Renal cortex interstitium (tissue), 11 donors: ENCODE data around the gene FOXA2. TPM values are rescaled to one million over a fixed set of nuclear protein-coding genes. Genes with fewer than 3 reads are reported as not detected.

Source experiments
- DNase-seq, 11 donors: peaks; one replicate each; pipeline ENCODE4 v3.0.0-alpha.2; 2013; ENCODE audit warnings: low read depth in 9 of 11, low spot score in 4 of 11; ENCODE audit errors: extremely low read depth in 1 of 11
- polyA plus RNA-seq, 3 donors: library from polyadenylated mRNA; unstranded; fragments of 120-200 nt; gene quantifications; one replicate each; pipeline ENCODE4 v1.2.1, GENCODE V29; 2013; ENCODE audit not compliant: insufficient read length in 3 of 3

Gene FOXA2
- polyA plus RNA-seq, 3 donors = 0.06 to 0.08 (median 0.07) TPM

- no peak for DNase-seq
These were observed 9.8 kb downstream of the FOXA2 start for GRCh38 chr20:22574545-22575086.

- no peak for DNase-seq
These were observed 11.9 kb downstream of the FOXA2 start for GRCh38 chr20:22572491-22572890.

- DNase-seq = no peak
These were observed 12.3 kb downstream of the FOXA2 start for GRCh38 chr20:22572023-22572422.

- DNase-seq = no peak
These were observed 15.0 kb downstream of the FOXA2 start for GRCh38 chr20:22569353-22569752.

GRCh38 chr20:22568872-22569344 is 15.5 kb downstream of the FOXA2 start:
- DNase-seq = no peak

DNA sequence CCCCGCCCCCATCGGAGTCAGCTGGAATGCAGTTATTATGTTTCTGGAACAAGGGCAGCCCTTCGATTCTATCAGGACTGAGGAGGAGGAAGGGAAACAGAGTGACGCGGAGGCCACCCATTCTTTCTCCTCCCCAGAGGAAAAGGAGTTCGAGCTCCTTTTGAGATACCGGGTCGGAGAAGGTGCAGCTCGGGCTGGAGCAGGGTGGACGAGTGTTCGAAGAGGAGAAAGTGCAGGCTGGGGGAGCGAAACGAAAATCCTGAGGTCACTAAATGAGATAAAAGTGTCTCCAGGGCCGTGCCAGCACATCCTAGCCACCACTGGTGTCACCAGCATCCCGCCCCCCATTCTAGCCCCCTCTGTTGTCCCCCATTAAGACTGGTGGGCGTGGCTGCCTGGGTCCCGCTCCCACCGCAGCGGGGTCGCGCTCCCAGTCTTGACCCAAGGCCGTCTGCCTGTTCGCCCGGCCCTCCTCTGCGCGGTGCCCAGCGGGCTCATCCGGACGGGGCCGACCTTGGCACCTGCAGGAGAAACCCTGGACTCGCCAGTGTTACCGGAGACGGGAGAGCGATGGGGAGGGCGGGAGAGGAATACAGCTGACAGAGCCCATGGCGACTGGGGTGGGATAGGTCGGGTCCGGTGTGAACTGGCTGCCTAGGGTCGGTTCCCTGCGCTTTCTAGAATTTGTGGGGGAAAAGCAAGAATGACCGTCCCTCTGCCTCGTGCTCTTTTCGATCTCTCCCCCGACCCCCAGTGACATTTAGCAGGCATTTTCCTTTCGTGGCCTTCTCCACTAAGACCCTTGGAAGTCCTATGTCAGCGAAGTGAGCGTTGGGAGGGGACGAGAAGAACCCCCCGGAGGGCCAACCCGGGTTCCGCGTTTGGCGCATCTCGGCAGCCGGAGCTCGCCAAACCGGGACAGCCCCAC is 16.2 kb downstream of the FOXA2 start:
- no peak for DNase-seq

DNA sequence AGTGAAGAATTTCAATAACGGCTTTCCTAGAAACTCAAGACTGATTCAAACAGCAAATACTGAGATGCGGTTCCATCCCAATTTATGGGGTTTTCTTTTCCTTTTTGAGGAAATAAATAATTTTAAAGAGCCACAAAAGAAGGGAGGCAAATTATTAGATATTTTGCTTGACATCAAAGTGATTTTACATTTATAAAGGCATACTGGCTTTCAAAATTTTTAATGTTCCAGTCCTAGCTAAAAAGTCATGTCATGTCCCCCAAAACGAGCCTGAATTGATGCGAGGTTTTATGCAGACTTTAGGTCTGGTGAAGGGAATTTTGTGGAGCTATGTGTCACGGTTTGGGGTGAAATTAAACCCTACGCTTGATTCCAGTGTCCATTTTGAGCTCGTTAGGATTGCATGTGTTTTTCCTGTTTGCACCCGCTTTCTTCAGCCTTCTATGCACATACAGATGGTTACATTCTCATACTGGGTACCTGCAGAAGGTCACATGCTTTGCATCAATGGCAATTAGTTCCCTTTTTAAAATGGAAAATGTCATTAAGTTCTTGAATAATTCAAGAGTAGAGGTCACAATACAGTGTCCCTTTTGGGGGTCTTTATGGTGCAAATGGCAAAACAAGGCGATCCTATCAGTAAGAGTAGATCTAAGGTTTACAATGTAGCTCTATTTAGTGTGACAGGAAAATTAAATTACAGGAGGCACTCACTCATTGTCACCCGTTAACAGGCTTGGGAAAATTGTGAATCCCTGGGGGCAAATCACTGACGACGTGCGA is 17.3 kb downstream of the FOXA2 start:
- no peak for DNase-seq

- DNase-seq = no peak
These were observed 21.1 kb downstream of the FOXA2 start for GRCh38 chr20:22563062-22563965.

GRCh38 chr20:22562620-22563019 is 21.8 kb downstream of the FOXA2 start:
- no peak for DNase-seq

GRCh38 chr20:22561965-22562577 is 22.3 kb downstream of the FOXA2 start:
- no peak for DNase-seq

- no peak for DNase-seq
These were observed 23.6 kb downstream of the FOXA2 start for GRCh38 chr20:22560817-22561216.

DNA sequence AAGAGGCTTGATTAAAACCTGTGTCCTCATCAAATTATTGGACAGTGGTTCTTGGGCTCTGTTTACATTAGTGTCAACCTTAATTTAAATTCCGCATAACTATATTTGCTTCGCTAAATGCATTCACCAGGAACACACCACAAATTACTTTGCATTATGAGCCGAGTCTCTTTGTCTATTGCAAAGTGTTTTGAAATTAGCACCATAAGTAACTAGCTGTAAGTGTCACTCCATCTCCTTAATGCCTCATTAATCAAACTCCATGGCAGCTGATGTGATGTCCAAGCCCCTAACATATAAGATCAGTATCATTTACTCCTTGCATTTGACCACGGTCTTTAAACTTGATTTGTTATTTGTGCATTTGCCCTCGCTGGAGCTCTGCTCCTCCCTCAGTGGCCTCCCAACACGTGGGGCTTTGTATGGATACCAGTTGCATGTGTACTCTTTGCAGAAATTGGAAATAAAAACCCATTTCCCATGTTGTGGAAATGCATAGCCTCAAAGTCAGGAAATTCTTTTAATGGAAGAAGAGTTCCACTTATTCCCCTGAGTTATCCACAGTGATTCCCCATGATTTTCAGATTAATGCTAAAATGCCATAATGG is 24.6 kb downstream of the FOXA2 start:
- no peak for DNase-seq

- no peak for DNase-seq
These were observed 26.7 kb downstream of the FOXA2 start for GRCh38 chr20:22557403-22558276.

DNA sequence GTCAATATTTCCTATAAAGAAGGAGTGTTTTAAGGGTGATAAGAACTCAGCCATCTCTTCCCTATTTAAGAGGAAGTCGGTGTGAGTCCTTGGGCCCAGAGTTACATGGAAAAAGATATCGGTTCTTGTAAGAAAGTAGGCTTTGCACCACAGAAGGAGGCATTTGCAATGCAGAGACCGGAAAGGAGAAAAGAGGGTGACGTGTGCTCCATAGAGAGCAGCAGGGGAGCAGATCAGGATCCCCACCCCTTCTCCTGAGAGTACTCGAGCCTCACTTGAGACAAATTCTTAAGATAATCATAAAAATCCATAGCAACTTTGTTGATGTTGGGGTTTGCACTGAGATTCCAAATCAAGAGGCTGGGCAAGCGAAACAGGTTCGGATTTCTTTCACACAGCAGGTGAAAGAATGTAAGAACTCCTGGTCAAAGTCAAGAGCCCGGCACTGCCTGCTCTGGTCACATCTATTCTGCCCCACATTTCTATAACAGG is 27.8 kb downstream of the FOXA2 start:
- no peak for DNase-seq

DNA sequence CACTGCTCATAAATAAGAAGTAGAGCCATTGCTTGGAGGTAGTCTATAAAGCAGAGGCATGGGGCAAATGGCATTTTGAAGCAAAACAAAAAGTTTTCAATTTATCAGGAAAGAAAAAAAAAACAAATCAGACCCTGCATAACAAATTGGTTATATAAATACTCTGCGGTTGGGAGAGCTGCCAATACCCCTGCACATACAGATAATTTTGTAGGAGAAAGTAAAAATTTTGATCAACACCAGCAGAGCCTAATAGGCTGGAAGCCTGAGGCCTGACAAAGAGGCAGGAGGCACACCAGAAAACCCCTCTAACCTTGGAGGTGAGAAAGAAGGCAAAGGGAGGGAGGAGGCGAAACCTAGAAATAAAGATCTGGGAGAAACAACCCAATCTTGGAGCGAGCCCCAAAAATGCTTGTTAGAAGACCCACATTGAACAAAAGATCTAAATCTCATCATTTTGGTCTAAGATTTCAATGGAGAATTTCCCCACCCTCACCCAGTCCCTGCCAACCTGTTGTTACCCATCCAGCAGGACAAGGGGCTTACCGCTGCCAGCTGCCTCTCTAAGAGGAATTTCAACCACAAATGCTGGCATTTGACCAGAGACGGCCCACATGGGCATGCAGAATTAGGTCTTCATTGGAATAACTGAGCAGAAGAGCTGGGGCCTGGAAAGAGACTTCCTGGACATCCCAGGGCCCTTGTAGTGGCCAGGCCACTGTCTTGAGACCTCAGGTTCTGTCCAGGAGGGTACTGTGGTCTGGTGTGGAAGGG is 28.4 kb downstream of the FOXA2 start:
- no peak for DNase-seq

- DNase-seq = no peak
These were observed 30.0 kb downstream of the FOXA2 start for GRCh38 chr20:22554391-22554790.
